PC-3 (cell line): ENCODE measurements around the gene EXOSC5. TPM values are rescaled to one million over a fixed set of nuclear protein-coding genes. Genes with fewer than 3 reads are reported as not detected.

Experiments
- ATAC-seq: fragments of 200-7000 bp; cut with Tn5 transposase; 2 replicates; pipeline ENCODE4 v1.9.1; 2020; ENCODE audit warnings: mild to moderate bottlenecking, moderate library complexity
- BruUV-seq: library from RNA; stranded (reverse); fragments of 400-500 nt; replicated peaks from 2 replicates; lab custom pipeline; 2021; lab: Mats Ljungman, UMichigan
- CTCF ChIA-PET: fragments of 300-600 bp; sonication (Branson Sonifier 250); formaldehyde crosslinking; loops from one replicate; lab custom pipeline; 2022; ENCODE audit warnings: antibody characterized with exemption; lab: Charles Lee
- POLR2A ChIA-PET: fragments of 300-600 bp; sonication (Branson Sonifier 250); formaldehyde crosslinking; loops from one replicate; lab custom pipeline; 2022; ENCODE audit warnings: antibody characterized with exemption; ENCODE audit not compliant: unreplicated experiment; lab: Charles Lee
- DNase-seq: peaks from one replicate; pipeline ENCODE4 v3.0.0-alpha.2; 2015
- H2AFZ ChIP-seq: fragments of 300-600 bp; sonication (generic); 2 replicates; pipeline ENCODE4 v1.6.0; 2016; ENCODE audit warnings: antibody characterized with exemption, low read length
- H3F3A ChIP-seq: fragments of 300-600 bp; sonication (generic); one replicate; pipeline ENCODE4 v1.6.0; 2017; ENCODE audit warnings: antibody characterized with exemption, low read length, control low read depth, mild to moderate bottlenecking; ENCODE audit not compliant: unreplicated experiment
- H3K27ac ChIP-seq: fragments of 300-600 bp; sonication (generic); 2 replicates; pipeline ENCODE4 v1.5.1; 2016; ENCODE audit warnings: mild to moderate bottlenecking, low read length
- H3K27me3 ChIP-seq: fragments of 300-600 bp; sonication (generic); 2 replicates; pipeline ENCODE4 v1.6.1; 2016; ENCODE audit warnings: low read length, mixed read lengths
- H3K36me3 ChIP-seq: fragments of 300-600 bp; sonication (generic); 2 replicates; pipeline ENCODE4 v1.6.1; 2016; ENCODE audit warnings: low read depth, mixed run types, low read length, mixed read lengths
- H3K4me1 ChIP-seq: fragments of 300-600 bp; sonication (generic); 2 replicates; pipeline ENCODE4 v1.5.1; 2016; ENCODE audit warnings: low read length; ENCODE audit not compliant: insufficient read depth
- H3K4me2 ChIP-seq: fragments of 300-600 bp; sonication (generic); 2 replicates; pipeline ENCODE4 v1.6.0; 2016; ENCODE audit warnings: low read length
- H3K4me3 ChIP-seq: fragments of 300-600 bp; sonication (generic); 2 replicates; pipeline ENCODE4 v1.5.1; 2016; ENCODE audit warnings: mild to moderate bottlenecking, low read length, mixed read lengths
- H3K79me2 ChIP-seq: fragments of 300-600 bp; sonication (generic); 2 replicates; pipeline ENCODE4 v1.6.1; 2017; ENCODE audit warnings: low read length, mixed read lengths
- H3K9ac ChIP-seq: fragments of 300-600 bp; sonication (generic); 2 replicates; pipeline ENCODE4 v1.6.0; 2016; ENCODE audit warnings: mild to moderate bottlenecking, low read length
- H3K9me2 ChIP-seq: fragments of 300-600 bp; sonication (generic); replicated peaks from 2 replicates; pipeline ENCODE4 v1.6.1; 2016; ENCODE audit warnings: mixed run types, low read length, mixed read lengths
- H3K9me3 ChIP-seq: fragments of 300-600 bp; sonication (generic); 2 replicates; pipeline ENCODE4 v1.6.1; 2016; ENCODE audit warnings: low read length, mixed read lengths
- H4K20me1 ChIP-seq: fragments of 300-600 bp; sonication (generic); 2 replicates; pipeline ENCODE4 v1.6.1; 2016; ENCODE audit warnings: low read length, mixed read lengths
- EZH2 ChIP-seq: fragments of 300-600 bp; sonication (generic); IDR thresholded peaks from one replicate; pipeline ENCODE4 v1.6.1; 2017; ENCODE audit warnings: antibody characterized with exemption, mild to moderate bottlenecking, low read length; ENCODE audit not compliant: unreplicated experiment
- EZH2phosphoT487 ChIP-seq: fragments of 300-600 bp; sonication (generic); IDR thresholded peaks from 2 replicates; pipeline ENCODE4 v1.6.1; 2018; ENCODE audit warnings: mild to moderate bottlenecking, antibody characterized with exemption, low read length, borderline replicate concordance
- intact Hi-C: fragments of 100-400 bp; cut with micrococcal nuclease; formaldehyde crosslinking; loops from 2 replicates; pipeline ENCODE4 v1.9.0; 2023
- total RNA-seq: library from RNA; depleted of rRNA; stranded (reverse); fragments of >200 nt; gene quantifications from 2 replicates; pipeline ENCODE4 v1.2.3, GENCODE V29; 2014
- TF ChIP-seq, protein P1 (sequence below): fragments of 300-600 bp; sonication (generic); conservative IDR thresholded peaks from 2 replicates; pipeline ENCODE4 v1.5.1; 2017; ENCODE audit warnings: antibody characterized with exemption, low read depth, mild to moderate bottlenecking, low read length

The EXOSC5 gene
- total RNA-seq, 1 experiment from 2014 or later, result 40.8 TPM

GRCh38 chr19:41355035-41355434, 42.1 kb downstream of the EXOSC5 start:
- no peaks in the 10 kb centered on the region for H3K9me3 ChIP-seq
- CTCF ChIA-PET, result interaction anchor here (0.6 kb wide), 1 partner anchor 30 kb away, joined by 14 read pairs; no protein-coding TSS in a partner anchor
- H3F3A ChIP-seq, result no peaks in the 10 kb centered on the region
- H3K36me3 ChIP-seq, result no peaks in the 10 kb centered on the region
- intact Hi-C loops, result no loop called here
- 0 out of 2 replicates have a peak, but pooled peaks cover 4% of the 10 kb centered on the region for H3K4me1 ChIP-seq
- H3K4me2 ChIP-seq, result no peak overlapping the region
- no TSS peak for BruUV-seq
- no peak for DNase-seq
- no peaks in the 10 kb centered on the region for H3K9me2 ChIP-seq
- no peak overlapping the region for H3K9ac ChIP-seq
- ATAC-seq, result no peak
- peaks cover 31% of the 10 kb centered on the region for H3K79me2 ChIP-seq
- POLR2A ChIA-PET, result no interaction called here
- H4K20me1 ChIP-seq, result no peaks in the 10 kb centered on the region
- H3K27me3 ChIP-seq, result no peaks in the 10 kb centered on the region
- TF ChIP-seq EZH2phosphoT487, result no peak
- TF ChIP-seq, protein P1, sequence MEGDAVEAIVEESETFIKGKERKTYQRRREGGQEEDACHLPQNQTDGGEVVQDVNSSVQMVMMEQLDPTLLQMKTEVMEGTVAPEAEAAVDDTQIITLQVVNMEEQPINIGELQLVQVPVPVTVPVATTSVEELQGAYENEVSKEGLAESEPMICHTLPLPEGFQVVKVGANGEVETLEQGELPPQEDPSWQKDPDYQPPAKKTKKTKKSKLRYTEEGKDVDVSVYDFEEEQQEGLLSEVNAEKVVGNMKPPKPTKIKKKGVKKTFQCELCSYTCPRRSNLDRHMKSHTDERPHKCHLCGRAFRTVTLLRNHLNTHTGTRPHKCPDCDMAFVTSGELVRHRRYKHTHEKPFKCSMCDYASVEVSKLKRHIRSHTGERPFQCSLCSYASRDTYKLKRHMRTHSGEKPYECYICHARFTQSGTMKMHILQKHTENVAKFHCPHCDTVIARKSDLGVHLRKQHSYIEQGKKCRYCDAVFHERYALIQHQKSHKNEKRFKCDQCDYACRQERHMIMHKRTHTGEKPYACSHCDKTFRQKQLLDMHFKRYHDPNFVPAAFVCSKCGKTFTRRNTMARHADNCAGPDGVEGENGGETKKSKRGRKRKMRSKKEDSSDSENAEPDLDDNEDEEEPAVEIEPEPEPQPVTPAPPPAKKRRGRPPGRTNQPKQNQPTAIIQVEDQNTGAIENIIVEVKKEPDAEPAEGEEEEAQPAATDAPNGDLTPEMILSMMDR, result no peak
- no peak for TF ChIP-seq EZH2
- H2AFZ ChIP-seq, result no peak overlapping the region
- no peak overlapping the region for H3K4me3 ChIP-seq
- H3K27ac ChIP-seq, result no peak overlapping the region

- no peak overlapping the region for H3K27ac ChIP-seq
- no TSS peak for BruUV-seq
- H2AFZ ChIP-seq, result no peak overlapping the region
- intact Hi-C loops, result no loop called here
- H3K9ac ChIP-seq, result no peak overlapping the region
- H3K4me1 ChIP-seq, result 0 out of 2 replicates have a peak, but pooled peaks cover 4% of the 10 kb centered on the region
- H4K20me1 ChIP-seq, result no peaks in the 10 kb centered on the region
- peak overlapping the region; percentile 94 for H3K4me2 ChIP-seq
- no peaks in the 10 kb centered on the region for H3K9me3 ChIP-seq
- H3K9me2 ChIP-seq, result no peaks in the 10 kb centered on the region
- ATAC-seq (no peak), DNase-seq (no peak)
- H3K36me3 ChIP-seq, result no peaks in the 10 kb centered on the region
- CTCF ChIA-PET, result no interaction called here
- peak overlapping the region; percentile 86 for H3K4me3 ChIP-seq
- no peak for TF ChIP-seq EZH2phosphoT487
- TF ChIP-seq, protein P1, result no peak
- no peak for TF ChIP-seq EZH2
- H3K79me2 ChIP-seq, result peaks cover 36% of the 10 kb centered on the region
- POLR2A ChIA-PET, result no interaction called here
- no peaks in the 10 kb centered on the region for H3K27me3 ChIP-seq
- H3F3A ChIP-seq, result no peaks in the 10 kb centered on the region
Observed at GRCh38 chr19:41354343-41354953, 42.7 kb downstream of the EXOSC5 start.
